ENCODE measurements around the gene DHX32.
"Not testable (repeated sequence)": the region's sequence is repeated elsewhere in the genome, so short reads cannot be mapped to it uniquely, and the experiment has no call there.

DHX32 gene

GRCh38 chr10:125895130-125896087 lies 14.3 kb upstream of the DHX32 start:
- DNase-seq: not testable (repeated sequence)

- DNase-seq: not testable (repeated sequence)
Observed at GRCh38 chr10:125894176-125894575, 13.1 kb upstream of the DHX32 start.

- DNase-seq: not testable (repeated sequence)
Observed at GRCh38 chr10:125892402-125892801, 11.3 kb upstream of the DHX32 start.

- DNase-seq: not testable (repeated sequence)
Observed at GRCh38 chr10:125889441-125889840, 8.3 kb upstream of the DHX32 start.

- DNase-seq: no peak
Observed at GRCh38 chr10:125886914-125887512, 5.9 kb upstream of the DHX32 start.

- no peak for DNase-seq
Observed at GRCh38 chr10:125883211-125883610, 2.1 kb upstream of the DHX32 start.

GRCh38 chr10:125882596-125882995 lies 1.5 kb upstream of the DHX32 start:
- no peak for DNase-seq

GRCh38 chr10:125880719-125881118 lies 373 bp downstream of the DHX32 start:
- DNase-seq: no peak

GRCh38 chr10:125878957-125879835 lies 1.9 kb downstream of the DHX32 start:
- no peak for DNase-seq

GRCh38 chr10:125871338-125871737 lies 9.8 kb downstream of the DHX32 start:
- no peak for DNase-seq

- no peak for DNase-seq
Observed at GRCh38 chr10:125868372-125868975, 12.6 kb downstream of the DHX32 start.

- no peak for DNase-seq
Observed at GRCh38 chr10:125866421-125867029, 14.6 kb downstream of the DHX32 start.

GRCh38 chr10:125865120-125865519 lies 16.0 kb downstream of the DHX32 start:
- DNase-seq: no peak

GRCh38 chr10:125859128-125859817 lies 21.8 kb downstream of the DHX32 start:
- DNase-seq: no peak

GRCh38 chr10:125857185-125857760 lies 23.8 kb downstream of the DHX32 start:
- DNase-seq: no peak

GRCh38 chr10:125852487-125852886 lies 28.6 kb downstream of the DHX32 start:
- DNase-seq: no peak

GRCh38 chr10:125850766-125851731 lies 30.0 kb downstream of the DHX32 start:
- DNase-seq: no peak

GRCh38 chr10:125849448-125849847 lies 31.6 kb downstream of the DHX32 start:
- DNase-seq: no peak

- DNase-seq: no peak
Observed at GRCh38 chr10:125848857-125849256, 32.2 kb downstream of the DHX32 start.

- DNase-seq: no peak
Observed at GRCh38 chr10:125848371-125848770, 32.7 kb downstream of the DHX32 start.

Data from SIG-M5 (cell line).